Hindlimb muscle (tissue), 1 donor: Measurements from ENCODE around the gene NXPH2. TPM values are rescaled to one million over a fixed set of nuclear protein-coding genes. Genes with fewer than 3 reads are reported as not detected.

Source experiments
- DNase-seq: peaks from one replicate; pipeline ENCODE4 v3.0.0-alpha.2; 2013
- polyA plus RNA-seq: library from polyadenylated mRNA; unstranded; fragments of 120-200 nt; gene quantifications from one replicate; pipeline ENCODE4 v1.2.1, GENCODE V29; 2013; ENCODE audit not compliant: insufficient read length

The NXPH2 gene
- 13.4 TPM for polyA plus RNA-seq

- peak; percentile 13 for DNase-seq
Observed at GRCh38 chr2:138779781-138780445, at the start of gene NXPH2. NXPH2 (minus strand) TSS chr2:138780390; CDS start chr2:138780241, 149 bp downstream.

- DNase-seq = no peak
Observed at GRCh38 chr2:138829326-138829919, 49.2 kb upstream of the NXPH2 start.

- peak; percentile 42 for DNase-seq
Observed at GRCh38 chr2:138827426-138828054, 47.4 kb upstream of the NXPH2 start.

GRCh38 chr2:138823666-138824065, 43.5 kb upstream of the NXPH2 start:
- DNase-seq = no peak

GRCh38 chr2:138819964-138820363, 39.8 kb upstream of the NXPH2 start:
- no peak for DNase-seq

GRCh38 chr2:138818556-138818955, 38.4 kb upstream of the NXPH2 start:
- DNase-seq = no peak

- DNase-seq = no peak
Observed at GRCh38 chr2:138814123-138814898, 34.1 kb upstream of the NXPH2 start.

- no peak for DNase-seq
Observed at GRCh38 chr2:138811431-138811830, 31.2 kb upstream of the NXPH2 start.

- no peak for DNase-seq
Observed at GRCh38 chr2:138794724-138795123, 14.5 kb upstream of the NXPH2 start.

- DNase-seq = peak; percentile 16
Observed at GRCh38 chr2:138787053-138787666, 7.0 kb upstream of the NXPH2 start.

GRCh38 chr2:138782383-138782782, 2.2 kb upstream of the NXPH2 start:
- DNase-seq = no peak

- no peak for DNase-seq
Observed at GRCh38 chr2:138780908-138781307, 718 bp upstream of the NXPH2 start.

GRCh38 chr2:138780446-138780880, 273 bp upstream of the NXPH2 start:
- no peak for DNase-seq

- no peak for DNase-seq
Observed at GRCh38 chr2:138779406-138779780, 797 bp downstream of the NXPH2 start.

GRCh38 chr2:138777996-138778395, 2.2 kb downstream of the NXPH2 start:
- DNase-seq = no peak

- no peak for DNase-seq
Observed at GRCh38 chr2:138775736-138776135, 4.5 kb downstream of the NXPH2 start.

- DNase-seq = no peak
Observed at GRCh38 chr2:138771534-138771933, 8.7 kb downstream of the NXPH2 start.

- no peak for DNase-seq
Observed at GRCh38 chr2:138767101-138767500, 13.1 kb downstream of the NXPH2 start.

GRCh38 chr2:138766464-138766863, 13.7 kb downstream of the NXPH2 start:
- no peak for DNase-seq

- no peak for DNase-seq
Observed at GRCh38 chr2:138763971-138764370, 16.2 kb downstream of the NXPH2 start.

- DNase-seq = no peak
Observed at GRCh38 chr2:138762533-138762932, 17.7 kb downstream of the NXPH2 start.

GRCh38 chr2:138760676-138761075, 19.5 kb downstream of the NXPH2 start:
- no peak for DNase-seq

GRCh38 chr2:138757384-138757783, 22.8 kb downstream of the NXPH2 start:
- no peak for DNase-seq
